GM20000 (cell line): ENCODE measurements around the gene POU2F1.

ENCODE experiments used
- DNase-seq: peaks from one replicate; pipeline ENCODE4 v3.0.0; 2012; ENCODE audit warnings: low spot score
- CTCF ChIP-seq: IDR thresholded peaks from 2 replicates; pipeline ENCODE4 v1.5.1; 2012; ENCODE audit warnings: mild to moderate bottlenecking, control low read depth; ENCODE audit errors: extremely low read depth, missing control alignments

The POU2F1 gene

DNA sequence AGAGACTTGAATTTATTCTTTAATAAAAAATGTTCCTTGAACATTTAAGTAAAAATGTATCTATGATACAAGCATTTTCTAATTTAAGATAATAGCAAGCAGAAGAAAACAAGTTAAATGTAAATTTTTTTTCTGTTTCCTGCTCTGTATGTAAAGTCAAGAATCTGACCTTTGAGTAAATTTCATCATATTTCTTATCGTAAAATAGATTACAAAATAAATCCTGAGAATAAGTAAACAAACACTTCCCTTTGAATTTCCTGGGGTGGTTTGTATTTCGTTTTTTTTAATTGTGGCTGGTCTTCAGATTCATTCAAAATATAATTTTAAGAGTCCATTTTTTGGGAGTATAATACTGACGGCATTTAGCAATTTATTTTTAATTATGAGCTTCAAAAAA, 77.6 kb downstream of the POU2F1 start:
- no peak for TF ChIP-seq CTCF
- DNase-seq = no peak

DNA sequence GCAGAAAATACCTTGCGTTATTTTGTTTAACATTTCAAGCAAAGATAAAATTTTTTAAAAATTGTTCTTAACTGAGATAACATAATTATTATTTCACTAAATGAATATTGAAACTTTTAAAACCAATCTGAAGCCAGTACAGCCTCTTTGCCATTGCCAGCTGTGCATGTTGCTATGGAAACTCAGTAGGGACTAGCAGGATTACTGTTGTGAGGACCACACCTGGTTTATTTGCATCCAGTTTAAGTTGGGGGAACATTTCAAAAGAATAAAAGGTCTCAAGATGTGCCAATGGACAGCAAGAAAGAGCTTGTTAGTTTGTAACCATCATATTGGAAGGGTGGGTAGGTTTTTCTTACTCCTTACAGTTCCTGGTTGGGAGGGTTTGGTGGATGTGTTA, 80.7 kb downstream of the POU2F1 start:
- no peak for TF ChIP-seq CTCF
- DNase-seq = no peak

GRCh38 chr1:167304165-167304564, 83.5 kb downstream of the POU2F1 start:
- no peak for TF ChIP-seq CTCF
- DNase-seq = no peak

DNA sequence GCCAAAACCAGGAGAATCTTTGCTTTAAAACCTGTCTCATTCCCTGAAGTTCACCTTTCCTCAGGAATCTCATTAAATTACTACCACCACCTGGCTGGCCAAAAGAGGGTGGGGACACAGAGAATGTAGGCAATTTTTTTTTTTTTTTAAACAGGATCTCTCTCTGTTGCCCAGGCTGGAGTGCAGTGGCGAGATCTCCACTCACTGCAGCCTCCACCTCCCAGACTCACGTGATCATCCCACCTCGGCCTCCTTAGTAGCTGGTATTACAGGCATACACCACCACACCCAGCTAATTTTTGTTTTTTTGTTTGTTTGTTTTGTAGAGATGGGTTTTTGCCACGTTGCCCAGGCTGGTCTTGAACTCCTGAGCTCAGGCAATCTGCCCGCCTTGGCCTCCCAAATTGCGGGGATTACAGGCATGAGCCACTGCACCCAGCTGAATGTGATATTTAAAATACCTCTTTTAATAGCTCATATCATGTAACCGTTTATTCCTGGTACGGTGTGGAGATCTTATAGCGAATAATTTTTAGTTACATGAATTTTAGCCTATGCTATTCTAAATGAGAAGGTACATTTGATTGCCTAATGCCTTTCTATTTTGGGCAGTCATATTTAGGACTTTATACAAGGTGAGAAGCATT, 84.5 kb downstream of the POU2F1 start:
- no peak for DNase-seq
- TF ChIP-seq CTCF = no peak

DNA sequence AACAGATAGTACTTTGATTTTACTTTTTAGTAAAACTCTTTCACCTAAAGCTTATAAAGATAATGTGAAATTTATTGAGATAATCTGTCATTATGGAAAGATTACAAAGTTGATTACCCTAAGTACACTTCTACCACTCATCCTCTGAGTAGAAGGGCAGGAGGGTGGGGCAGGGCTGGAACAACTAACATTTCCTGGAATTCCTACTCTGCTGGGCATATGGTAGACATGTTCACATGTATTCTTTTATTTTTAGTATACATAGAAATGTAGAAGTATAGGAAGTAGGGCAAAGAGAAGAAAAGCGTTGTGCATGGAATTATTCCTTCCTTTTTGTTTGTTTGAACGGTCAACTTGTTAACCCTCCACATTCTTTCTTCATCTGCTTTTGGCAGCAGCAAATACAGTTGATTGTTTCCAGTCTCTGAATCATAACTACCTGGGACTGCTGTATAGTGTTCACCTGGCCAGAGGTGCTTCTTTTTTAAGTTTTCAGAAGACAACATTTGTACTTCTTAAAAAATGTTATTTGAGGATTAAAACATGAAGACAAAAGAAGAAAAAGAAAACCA, 85.1 kb downstream of the POU2F1 start:
- no peak for TF ChIP-seq CTCF
- DNase-seq = no peak

DNA sequence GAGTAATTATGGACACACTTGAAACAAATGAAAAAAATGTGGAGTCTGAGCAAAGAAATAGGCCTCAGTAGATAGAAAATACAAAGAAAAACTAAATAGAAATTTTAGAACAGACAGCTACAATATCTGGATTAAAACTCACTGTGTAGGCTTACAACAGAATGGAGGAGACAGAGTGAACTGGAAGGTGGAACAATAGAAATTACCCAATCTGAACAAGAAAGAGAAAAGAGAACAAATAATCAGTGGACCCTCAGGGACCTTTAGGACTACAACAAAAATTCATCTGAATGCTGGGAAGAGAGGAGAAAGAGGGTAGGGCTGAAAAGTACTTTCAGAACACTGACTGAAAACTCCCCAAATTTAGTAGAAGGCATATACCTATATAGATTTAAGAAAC, 90.0 kb downstream of the POU2F1 start:
- no peak for TF ChIP-seq CTCF
- DNase-seq = no peak

DNA sequence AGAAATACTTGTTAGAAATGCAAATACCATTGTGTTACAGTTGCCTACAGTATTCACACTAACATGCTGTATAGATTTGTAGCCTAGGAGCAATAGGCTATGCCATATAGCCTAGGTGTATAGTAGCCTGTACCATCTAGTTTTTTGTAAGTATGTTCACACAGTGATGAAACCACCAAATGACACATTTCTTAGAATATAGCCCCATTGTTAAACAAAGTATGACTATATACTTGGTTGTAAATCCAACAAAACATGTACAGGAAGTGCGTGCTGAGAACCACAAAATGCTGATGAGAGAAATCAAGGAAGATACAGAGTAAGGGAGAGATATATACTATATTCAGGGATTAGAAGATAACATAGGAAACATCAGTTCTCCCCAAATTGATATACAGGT, 92.2 kb downstream of the POU2F1 start:
- no peak for DNase-seq
- TF ChIP-seq CTCF = no peak
